ENCODE measurements around the gene HTR6. TPM values are rescaled to one million over a fixed set of nuclear protein-coding genes. Genes with fewer than 3 reads are reported as not detected.
A peak's percentile ranks its signal among the peaks of the same experiment; 100 is the strongest.

Gene HTR6
- not detected for total RNA-seq

DNA sequence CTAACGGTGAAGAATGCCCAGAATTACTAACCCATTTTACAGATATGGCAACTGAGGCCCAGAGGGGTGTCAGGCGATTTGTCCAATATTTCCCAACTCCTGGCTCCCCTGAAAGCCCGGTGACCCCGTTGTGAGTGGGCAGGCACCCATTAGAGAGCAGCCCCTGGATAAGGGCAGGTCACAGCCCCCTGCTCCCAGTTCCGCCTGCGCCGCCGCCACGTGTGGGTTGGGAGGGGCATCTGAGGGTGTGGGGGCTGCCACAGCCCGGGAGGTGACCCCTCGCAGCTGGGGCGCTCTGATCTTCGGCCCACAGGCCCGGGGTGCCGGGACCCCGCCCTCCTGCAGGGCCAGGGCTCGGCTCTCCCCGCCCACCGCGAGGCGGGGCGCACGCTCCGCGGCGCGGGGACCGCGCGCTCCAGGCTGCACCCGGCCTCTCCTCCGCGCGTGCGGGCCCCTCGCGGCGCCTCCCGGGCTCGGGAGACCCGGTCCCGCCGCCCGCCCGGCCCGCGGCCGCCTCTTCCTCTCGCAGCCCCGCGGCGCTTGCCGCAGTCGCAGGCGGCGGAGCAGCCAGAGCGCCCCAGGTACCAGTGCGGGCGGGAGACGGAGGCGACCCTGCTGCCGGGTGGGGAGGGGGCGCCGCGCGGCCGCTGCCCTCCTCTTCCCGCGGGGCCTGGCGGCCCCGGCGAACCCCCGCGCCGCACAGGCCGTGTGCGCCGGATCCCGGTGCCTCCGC is at the start of gene HTR6:
Gene HTR6, plus strand, starts transcription at position 423 of the 733 bp plus-strand sequence. CDS start 879 bp downstream, outside the sequence.
- Histone ChIP-seq H3K4me3 (peak within 1 kb of the TSS in 3 of 4 donors; percentile 6 to 40 (median 35)), H3K27ac (no peak within 1 kb of the TSS), H3K4me1 (peaks cover 6 to 20% (median 14%) of the 10 kb centered on the region in 4 donors), H3K9me3 (no peaks in the 10 kb centered on the region), H3K36me3 (no peaks in the 10 kb centered on the region), H3K27me3 (peaks cover 74% of the 10 kb centered on the region)
- no peak for DNase-seq
- WGBS, 2 donors (ENCODE audit: low coverage in 1 of 2), result 9% methylated on average over 23 of the region's 80 CpGs; no CpG with 5 or more reads in 1 of the 2 donors
- intact Hi-C loops (cut with DNase I; ENCODE audit: low total_unique reads), result no loop called here
- TF ChIP-seq, protein P1, sequence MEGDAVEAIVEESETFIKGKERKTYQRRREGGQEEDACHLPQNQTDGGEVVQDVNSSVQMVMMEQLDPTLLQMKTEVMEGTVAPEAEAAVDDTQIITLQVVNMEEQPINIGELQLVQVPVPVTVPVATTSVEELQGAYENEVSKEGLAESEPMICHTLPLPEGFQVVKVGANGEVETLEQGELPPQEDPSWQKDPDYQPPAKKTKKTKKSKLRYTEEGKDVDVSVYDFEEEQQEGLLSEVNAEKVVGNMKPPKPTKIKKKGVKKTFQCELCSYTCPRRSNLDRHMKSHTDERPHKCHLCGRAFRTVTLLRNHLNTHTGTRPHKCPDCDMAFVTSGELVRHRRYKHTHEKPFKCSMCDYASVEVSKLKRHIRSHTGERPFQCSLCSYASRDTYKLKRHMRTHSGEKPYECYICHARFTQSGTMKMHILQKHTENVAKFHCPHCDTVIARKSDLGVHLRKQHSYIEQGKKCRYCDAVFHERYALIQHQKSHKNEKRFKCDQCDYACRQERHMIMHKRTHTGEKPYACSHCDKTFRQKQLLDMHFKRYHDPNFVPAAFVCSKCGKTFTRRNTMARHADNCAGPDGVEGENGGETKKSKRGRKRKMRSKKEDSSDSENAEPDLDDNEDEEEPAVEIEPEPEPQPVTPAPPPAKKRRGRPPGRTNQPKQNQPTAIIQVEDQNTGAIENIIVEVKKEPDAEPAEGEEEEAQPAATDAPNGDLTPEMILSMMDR (IDR thresholded peaks at IDR 0.05), result no peak
- no peak for TF ChIP-seq POLR2AphosphoS5 (IDR thresholded peaks at IDR 0.05)
- TF ChIP-seq POLR2A (IDR thresholded peaks at IDR 0.05), result no peak
- no peak for TF ChIP-seq EP300 (IDR thresholded peaks at IDR 0.05; ENCODE audit: low read depth)
- in situ Hi-C loops (cut with MboI; ENCODE audit: low pct_ligation_motif_present in 1 of 4, low pct_unique_long_range_greater_than_20kb in 1 of 4, low sequenced_read_pairs in 3 of 4), result loop anchor here in 1 of 4 donors (25.0 kb wide), 1 partner anchor 177 kb away; the partner anchor contains the start of gene CAPZB

DNA sequence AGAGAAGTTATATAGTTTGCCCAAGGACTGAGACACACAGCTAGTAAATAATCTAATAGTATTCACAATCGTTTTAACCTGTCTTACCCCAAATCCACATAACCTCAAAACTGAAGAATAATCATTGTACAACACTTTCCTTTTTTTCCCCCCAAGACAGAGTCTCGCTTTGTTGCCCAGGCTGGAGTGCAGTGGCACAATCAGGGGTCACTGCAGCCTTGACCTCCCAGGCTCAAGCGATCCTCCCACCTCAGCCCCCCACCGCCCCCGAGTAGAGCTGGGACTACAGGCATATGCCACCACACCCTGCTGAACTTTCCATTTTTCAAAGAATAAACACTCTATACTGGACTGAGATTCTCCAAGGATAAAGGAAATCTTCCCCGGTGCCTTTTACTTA is 49.2 kb upstream of the HTR6 start:
- Histone ChIP-seq H3K9me3 (no peaks in the 10 kb centered on the region), H3K27me3 (no peaks in the 10 kb centered on the region), H3K4me3 (no peak overlapping the region), H3K27ac (peak overlapping the region; percentile 79 to 85 (median 82)), H3K4me1 (peaks cover 48 to 100% (median 73%) of the 10 kb centered on the region in 4 donors), H3K36me3 (no peaks in the 10 kb centered on the region)
- no peak for DNase-seq
- in situ Hi-C loops (cut with MboI; ENCODE audit: low pct_ligation_motif_present in 1 of 4, low pct_unique_long_range_greater_than_20kb in 1 of 4, low sequenced_read_pairs in 3 of 4), result no loop called here
- intact Hi-C loops (cut with DNase I; ENCODE audit: low total_unique reads), result no loop called here
- 71 to 80% methylated on average over 4 to 6 of the region's 6 CpGs for WGBS, 2 donors (ENCODE audit: low coverage in 1 of 2)
- TF ChIP-seq POLR2A (IDR thresholded peaks at IDR 0.05), result no peak

DNA sequence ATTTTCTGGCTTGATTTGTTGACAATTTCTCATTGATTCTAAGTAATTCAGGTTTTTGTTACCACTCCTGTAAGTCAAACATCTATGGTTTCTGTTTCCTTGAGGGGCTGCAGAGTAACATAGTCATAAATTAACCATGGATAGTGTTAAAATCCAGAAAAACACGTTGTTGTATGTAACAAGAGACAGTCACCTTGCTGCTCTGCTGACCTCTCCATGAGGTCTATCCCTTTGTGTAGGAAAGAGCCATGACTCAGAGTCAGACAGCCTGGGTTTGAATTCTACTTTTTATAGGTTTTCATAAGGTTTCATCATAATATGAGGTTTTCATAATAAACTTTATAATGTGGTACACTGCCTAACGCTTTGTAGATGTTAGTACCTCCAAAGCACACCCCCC is 48.2 kb upstream of the HTR6 start:
- H3K4me3 ChIP-seq, result no peak overlapping the region
- no peaks in the 10 kb centered on the region for H3K27me3 ChIP-seq
- peak overlapping the region; percentile 18 to 79 (median 72) for H3K27ac ChIP-seq
- intact Hi-C loops (cut with DNase I; ENCODE audit: low total_unique reads) (no loop called here), in situ Hi-C loops (cut with MboI; ENCODE audit: low pct_ligation_motif_present in 1 of 4, low pct_unique_long_range_greater_than_20kb in 1 of 4, low sequenced_read_pairs in 3 of 4) (no loop called here)
- no peaks in the 10 kb centered on the region for H3K36me3 ChIP-seq
- WGBS, 2 donors (ENCODE audit: low coverage in 1 of 2), result 7 to 20% methylated on average over 2 of the region's 2 CpGs
- TF ChIP-seq EP300 (IDR thresholded peaks at IDR 0.05; ENCODE audit: low read depth), result no peak
- TF ChIP-seq, protein P1 (IDR thresholded peaks at IDR 0.05), result no peak
- TF ChIP-seq POLR2A (IDR thresholded peaks at IDR 0.05), result no peak
- no peak for TF ChIP-seq POLR2AphosphoS5 (IDR thresholded peaks at IDR 0.05)
- DNase-seq, result no peak
- no peaks in the 10 kb centered on the region for H3K9me3 ChIP-seq
- peaks cover 50 to 96% (median 77%) of the 10 kb centered on the region in 4 donors for H3K4me1 ChIP-seq

DNA sequence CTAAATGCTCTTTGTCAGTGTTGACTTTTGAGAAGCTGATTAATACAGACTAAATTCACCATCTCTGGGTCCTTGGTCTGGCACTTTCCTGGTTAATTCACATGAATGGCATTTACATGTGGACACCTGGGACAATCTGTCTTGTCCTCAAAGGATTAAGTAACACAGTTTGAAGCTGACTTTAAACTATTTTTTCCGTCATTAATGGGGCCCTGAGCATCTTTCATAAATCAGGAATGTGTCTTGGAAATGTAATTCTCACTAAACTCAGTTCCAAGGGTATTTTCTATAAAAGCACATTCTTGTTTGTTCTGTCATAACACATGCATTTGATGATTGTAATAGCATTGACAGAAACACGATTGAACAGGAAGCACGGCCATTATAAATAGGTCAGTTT is 47.3 kb upstream of the HTR6 start:
- Histone ChIP-seq H3K36me3 (no peaks in the 10 kb centered on the region), H3K27ac (peak overlapping the region; percentile 15 to 74 (median 71)), H3K4me3 (no peak overlapping the region), H3K9me3 (no peaks in the 10 kb centered on the region), H3K4me1 (peaks cover 50 to 87% (median 73%) of the 10 kb centered on the region in 4 donors), H3K27me3 (no peaks in the 10 kb centered on the region)
- intact Hi-C loops (cut with DNase I; ENCODE audit: low total_unique reads), result no loop called here
- no peak for DNase-seq
- TF ChIP-seq POLR2AphosphoS5 (IDR thresholded peaks at IDR 0.05) (no peak), POLR2A (IDR thresholded peaks at IDR 0.05) (no peak), EP300 (IDR thresholded peaks at IDR 0.05; ENCODE audit: low read depth) (no peak)
- TF ChIP-seq, protein P1 (IDR thresholded peaks at IDR 0.05), result no peak
- in situ Hi-C loops (cut with MboI; ENCODE audit: low pct_ligation_motif_present in 1 of 4, low pct_unique_long_range_greater_than_20kb in 1 of 4, low sequenced_read_pairs in 3 of 4), result no loop called here
- 48 to 55% methylated on average over 3 of the region's 3 CpGs for WGBS, 2 donors (ENCODE audit: low coverage in 1 of 2)
